H9 (cell line): ENCODE results near the gene DENND1A. TPM values are rescaled to one million over a fixed set of nuclear protein-coding genes. Genes with fewer than 3 reads are reported as not detected.

Experiments used
- DNase-seq: peaks from one replicate; pipeline ENCODE4 v3.0.0-alpha.2; 2017
- H2AFZ ChIP-seq: one replicate; pipeline ENCODE4 v1.6.1; 2013; ENCODE audit warnings: mild to moderate bottlenecking, low read length, control low read depth, moderate library complexity
- H2AK5ac ChIP-seq: 2 replicates; pipeline ENCODE4 v1.6.1; 2013; ENCODE audit warnings: low read length, control low read depth, mixed read lengths; ENCODE audit not compliant: insufficient read length
- H2BK120ac ChIP-seq: one replicate; pipeline ENCODE4 v1.6.1; 2013; ENCODE audit warnings: low read depth, mild to moderate bottlenecking, low read length, control low read depth, inconsistent platforms; ENCODE audit not compliant: poor library complexity, severe bottlenecking
- H2BK12ac ChIP-seq: 2 replicates; pipeline ENCODE4 v1.6.1; 2013; ENCODE audit warnings: low read length, control low read depth, mixed read lengths, low read depth; ENCODE audit not compliant: insufficient read length
- H2BK15ac ChIP-seq: 2 replicates; pipeline ENCODE4 v1.6.1; 2013; ENCODE audit warnings: low read depth, low read length, control low read depth
- H2BK20ac ChIP-seq: one replicate; pipeline ENCODE4 v1.6.1; 2013; ENCODE audit warnings: low read depth, mild to moderate bottlenecking, low read length, control low read depth, inconsistent platforms; ENCODE audit not compliant: poor library complexity, severe bottlenecking
- H2BK5ac ChIP-seq: 2 replicates; pipeline ENCODE4 v1.6.1; 2013; ENCODE audit warnings: low read length, control low read depth, mixed read lengths; ENCODE audit not compliant: insufficient read length
- H3K14ac ChIP-seq: 2 replicates; pipeline ENCODE4 v1.6.1; 2013; ENCODE audit warnings: low read length, control low read depth; ENCODE audit not compliant: insufficient read depth
- H3K18ac ChIP-seq: 2 replicates; pipeline ENCODE4 v1.6.1; 2013; ENCODE audit warnings: low read depth, mild to moderate bottlenecking, mixed read lengths, low read length, control low read depth; ENCODE audit not compliant: insufficient read length
- H3K23ac ChIP-seq: 2 replicates; pipeline ENCODE4 v1.6.1; 2013; ENCODE audit warnings: low read length, control low read depth, mixed read lengths, low read depth; ENCODE audit not compliant: insufficient read length
- H3K23me2 ChIP-seq: 2 replicates; pipeline ENCODE4 v1.6.1; 2013; ENCODE audit warnings: low read depth, mild to moderate bottlenecking, mixed read lengths, low read length, control low read depth; ENCODE audit not compliant: insufficient read length, poor library complexity, severe bottlenecking
- H3K27ac ChIP-seq: 2 replicates; pipeline ENCODE4 v1.5.1; 2013; ENCODE audit warnings: low read length, control low read depth, mixed read lengths, low read depth; ENCODE audit not compliant: insufficient read length
- H3K27me3 ChIP-seq: 2 replicates; pipeline ENCODE4 v1.6.1; 2013; ENCODE audit warnings: low read length, control low read depth, inconsistent platforms; ENCODE audit not compliant: insufficient read depth
- H3K4ac ChIP-seq: 2 replicates; pipeline ENCODE4 v1.6.1; 2013; ENCODE audit warnings: low read depth, mild to moderate bottlenecking, control low read depth, inconsistent platforms, low read length, moderate library complexity
- H3K4me1 ChIP-seq: 2 replicates; pipeline ENCODE4 v1.6.1; 2013; ENCODE audit warnings: low read length, control low read depth, inconsistent platforms; ENCODE audit not compliant: insufficient read depth
- H3K4me2 ChIP-seq: 2 replicates; pipeline ENCODE4 v1.6.1; 2013; ENCODE audit warnings: low read length, control low read depth, mixed read lengths; ENCODE audit not compliant: insufficient read length, insufficient read depth
- H3K56ac ChIP-seq: 2 replicates; pipeline ENCODE4 v1.6.1; 2013; ENCODE audit warnings: low read depth, mild to moderate bottlenecking, mixed read lengths, low read length, control low read depth; ENCODE audit not compliant: insufficient read length
- H3K79me1 ChIP-seq: 2 replicates; pipeline ENCODE4 v1.6.1; 2013; ENCODE audit warnings: low read depth, mild to moderate bottlenecking, moderate library complexity, low read length, control low read depth, inconsistent platforms; ENCODE audit not compliant: insufficient read depth, poor library complexity, severe bottlenecking
- H3K79me2 ChIP-seq: 2 replicates; pipeline ENCODE4 v1.6.1; 2013; ENCODE audit warnings: low read length, control low read depth, inconsistent platforms; ENCODE audit not compliant: insufficient read depth
- H3K9ac ChIP-seq: 2 replicates; pipeline ENCODE4 v1.6.1; 2013; ENCODE audit warnings: low read length, control low read depth, mixed read lengths; ENCODE audit not compliant: insufficient read length; ENCODE audit errors: extremely low read depth
- H3K9me3 ChIP-seq: one replicate; pipeline ENCODE4 v1.6.1; 2013; ENCODE audit warnings: low read depth, low read length, inconsistent platforms; ENCODE audit not compliant: control insufficient read depth
- H3T11ph ChIP-seq: one replicate; pipeline ENCODE4 v1.6.1; 2013; ENCODE audit warnings: mild to moderate bottlenecking, low read length, control low read depth, inconsistent platforms
- H4K20me1 ChIP-seq: one replicate; pipeline ENCODE4 v1.6.1; 2013; ENCODE audit not compliant: control insufficient read depth, insufficient read length, insufficient read depth
- H4K5ac ChIP-seq: 2 replicates; pipeline ENCODE4 v1.6.1; 2013; ENCODE audit warnings: low read depth, mild to moderate bottlenecking, mixed read lengths, low read length, control low read depth; ENCODE audit not compliant: insufficient read length
- H4K8ac ChIP-seq: replicated peaks from 2 replicates; pipeline ENCODE4 v1.6.1; 2013; ENCODE audit warnings: low read length, control low read depth, mixed read lengths, low read depth; ENCODE audit not compliant: insufficient read length
- H4K91ac ChIP-seq: 2 replicates; pipeline ENCODE4 v1.6.1; 2013; ENCODE audit warnings: low read depth, mild to moderate bottlenecking, moderate library complexity, mixed read lengths, low read length, control low read depth; ENCODE audit not compliant: insufficient read length
- H3K27ac Mint-ChIP-seq, 3 experiments: 2 replicates in 2 of 3; 3 replicates in 1 of 3; pipeline ENCODE4 v1.8.0; 2020 to 2021; ENCODE audit warnings: mixed read lengths in 3 of 3, mild to moderate bottlenecking in 1 of 3, moderate library complexity in 1 of 3
- H3K27me3 Mint-ChIP-seq: 2 replicates; pipeline ENCODE4 v1.8.0; 2021; ENCODE audit warnings: low read depth, mild to moderate bottlenecking, moderate library complexity, mixed read lengths
- H3K36me3 Mint-ChIP-seq, 3 experiments: 2 replicates in 2 of 3; 3 replicates in 1 of 3; pipeline ENCODE4 v1.8.0; 2020 to 2021; ENCODE audit warnings: low read depth in 3 of 3, mixed read lengths in 3 of 3; ENCODE audit not compliant: insufficient read depth in 1 of 3
- H3K4me1 Mint-ChIP-seq, 2 experiments: 2 replicates each; pipeline ENCODE4 v1.8.0; 2020; ENCODE audit warnings: mixed read lengths in 2 of 2
- H3K4me3 Mint-ChIP-seq, 2 experiments: 2 replicates in 1 of 2; 3 replicates in 1 of 2; pipeline ENCODE4 v1.8.0; 2020 to 2021; ENCODE audit warnings: mild to moderate bottlenecking in 2 of 2, mixed read lengths in 2 of 2, moderate library complexity in 1 of 2
- H3K9me3 Mint-ChIP-seq, 2 experiments: 2 replicates in 1 of 2; 3 replicates in 1 of 2; pipeline ENCODE4 v1.8.0; 2020; ENCODE audit warnings: mild to moderate bottlenecking in 2 of 2, mixed read lengths in 2 of 2, moderate library complexity in 1 of 2
- WGBS: extraction: QIAGEN DNeasy Blood & Tissue Kit; methylation state at CpG from one replicate; pipeline ENCODE4 v1.1.7; 2013; ENCODE audit warnings: missing lambda C conversion rate, low lambda C conversion rate, mixed read lengths; ENCODE audit not compliant: insufficient read length; ENCODE audit errors: extremely low coverage; 5-methylcytosine and 5-hydroxymethylcytosine counted together
- total RNA-seq: library from RNA; stranded (reverse); gene quantifications from 2 replicates; pipeline ENCODE4 v1.2.1, GENCODE V29; 2021
- TF ChIP-seq, protein P1 (sequence below): fragments of 200-600 bp; sonication (generic); conservative IDR thresholded peaks from 3 replicates; pipeline ENCODE4 v1.8.0; 2021; ENCODE audit warnings: antibody characterized with exemption, mild to moderate bottlenecking

The DENND1A gene
- total RNA-seq, 1 experiment from 2014 or later = 20.4 TPM

DNA sequence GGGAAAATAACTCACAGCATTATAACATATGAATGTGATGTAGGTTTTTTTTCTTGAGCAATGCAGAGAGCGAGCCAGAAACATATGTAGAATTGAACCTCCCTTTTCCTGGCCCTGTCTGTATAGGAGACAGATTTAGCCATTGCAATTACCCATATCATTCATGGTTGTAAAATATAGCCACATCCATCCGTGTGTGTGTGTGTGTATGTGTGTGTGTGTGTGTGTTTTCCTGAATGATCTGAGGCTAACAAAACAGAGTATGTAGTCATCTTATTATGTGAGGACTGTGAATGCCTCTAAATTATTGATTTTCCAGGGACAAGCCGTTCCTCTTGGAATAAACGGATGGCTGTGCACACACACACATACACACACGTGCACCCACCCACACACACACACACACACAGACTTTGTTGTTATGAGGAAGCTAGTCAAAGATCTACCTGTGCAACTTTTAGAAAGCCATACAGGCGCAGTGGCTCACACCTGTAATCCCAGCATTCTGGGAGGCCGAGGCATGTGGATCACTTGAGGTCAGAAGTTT, 11.7 kb upstream of the DENND1A start:
- Histone ChIP-seq H3K4me1 (no peaks in the 10 kb centered on the region), H3K79me2 (no peaks in the 10 kb centered on the region), H2BK5ac (no peak overlapping the region), H2AFZ (no peak overlapping the region), H3K56ac (no peak overlapping the region), H3K27me3 (no peaks in the 10 kb centered on the region), H3K9me3 (no peaks in the 10 kb centered on the region), H3K14ac (no peak overlapping the region), H2BK12ac (no peak overlapping the region), H3K27ac (no peak overlapping the region), H4K8ac (no peak overlapping the region), H3K4ac (no peak overlapping the region), H4K5ac (no peak overlapping the region), H2BK15ac (no peak overlapping the region), H2BK20ac (no peak overlapping the region), H3K23ac (no peak overlapping the region), H3T11ph (no peak overlapping the region), H3K23me2 (no peaks in the 10 kb centered on the region), H3K79me1 (no peaks in the 10 kb centered on the region), H2BK120ac (no peak overlapping the region), H2AK5ac (no peak overlapping the region), H4K91ac (no peak overlapping the region), H4K20me1 (no peaks in the 10 kb centered on the region), H3K9ac (no peak overlapping the region), H3K18ac (no peak overlapping the region), H3K4me2 (no peak overlapping the region)
- TF ChIP-seq, protein P1, sequence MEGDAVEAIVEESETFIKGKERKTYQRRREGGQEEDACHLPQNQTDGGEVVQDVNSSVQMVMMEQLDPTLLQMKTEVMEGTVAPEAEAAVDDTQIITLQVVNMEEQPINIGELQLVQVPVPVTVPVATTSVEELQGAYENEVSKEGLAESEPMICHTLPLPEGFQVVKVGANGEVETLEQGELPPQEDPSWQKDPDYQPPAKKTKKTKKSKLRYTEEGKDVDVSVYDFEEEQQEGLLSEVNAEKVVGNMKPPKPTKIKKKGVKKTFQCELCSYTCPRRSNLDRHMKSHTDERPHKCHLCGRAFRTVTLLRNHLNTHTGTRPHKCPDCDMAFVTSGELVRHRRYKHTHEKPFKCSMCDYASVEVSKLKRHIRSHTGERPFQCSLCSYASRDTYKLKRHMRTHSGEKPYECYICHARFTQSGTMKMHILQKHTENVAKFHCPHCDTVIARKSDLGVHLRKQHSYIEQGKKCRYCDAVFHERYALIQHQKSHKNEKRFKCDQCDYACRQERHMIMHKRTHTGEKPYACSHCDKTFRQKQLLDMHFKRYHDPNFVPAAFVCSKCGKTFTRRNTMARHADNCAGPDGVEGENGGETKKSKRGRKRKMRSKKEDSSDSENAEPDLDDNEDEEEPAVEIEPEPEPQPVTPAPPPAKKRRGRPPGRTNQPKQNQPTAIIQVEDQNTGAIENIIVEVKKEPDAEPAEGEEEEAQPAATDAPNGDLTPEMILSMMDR = no peak
- H3K27ac Mint-ChIP-seq = no peak overlapping the region
- H3K36me3 Mint-ChIP-seq = peaks cover 3 to 4% (median 3%) of the 10 kb centered on the region in 3 experiments; a peak in 3 of 7 replicates
- no peak overlapping the region for H3K4me3 Mint-ChIP-seq
- WGBS = no CpG with 5 or more reads among the region's 7 CpGs
- H3K4me1 Mint-ChIP-seq = 0 out of 4 replicates have a peak, but pooled peaks cover 0 to 3% of the 10 kb centered on the region in 2 experiments
- DNase-seq = no peak
- H3K27me3 Mint-ChIP-seq = peaks cover 13% of the 10 kb centered on the region
- H3K9me3 Mint-ChIP-seq = peaks cover 4% of the 10 kb centered on the region in 2 experiments
